ACC112 (cell line): ENCODE measurements around the gene TNFRSF1B.

Source experiments
- H2AFZ ChIP-seq: fragments of 200-600 bp; sonication (generic); one replicate; pipeline ENCODE4 v1.6.0; 2017; ENCODE audit warnings: antibody characterized with exemption, low read length; ENCODE audit not compliant: unreplicated experiment
- H3K27ac ChIP-seq: fragments of 200-600 bp; sonication (generic); 2 replicates; pipeline ENCODE4 v1.5.1; 2014; ENCODE audit warnings: low read depth, mild to moderate bottlenecking, antibody characterized with exemption, low read length, moderate library complexity
- H3K27me3 ChIP-seq: fragments of 200-600 bp; sonication (generic); 2 replicates; pipeline ENCODE4 v1.6.1; 2014; ENCODE audit warnings: mild to moderate bottlenecking, antibody characterized with exemption, low read length, moderate library complexity, mixed read lengths; ENCODE audit not compliant: insufficient read depth
- H3K36me3 ChIP-seq: fragments of 200-600 bp; sonication (generic); 2 replicates; pipeline ENCODE4 v1.6.1; 2016; ENCODE audit warnings: mild to moderate bottlenecking, antibody characterized with exemption, low read length, moderate library complexity, mixed read lengths; ENCODE audit not compliant: insufficient read depth
- H3K4me1 ChIP-seq: fragments of 200-600 bp; sonication (generic); one replicate; pipeline ENCODE4 v1.6.1; 2016; ENCODE audit warnings: low read length, mixed read lengths; ENCODE audit not compliant: insufficient read depth, unreplicated experiment, control insufficient read depth
- H3K4me3 ChIP-seq: fragments of 200-600 bp; sonication (generic); 2 replicates; pipeline ENCODE4 v1.5.1; 2014; ENCODE audit warnings: mild to moderate bottlenecking, low read depth, low read length
- H3K79me2 ChIP-seq: fragments of 200-600 bp; sonication (generic); one replicate; pipeline ENCODE4 v1.6.0; 2016; ENCODE audit warnings: low read length; ENCODE audit not compliant: control insufficient read depth, unreplicated experiment, insufficient read depth

TNFRSF1B gene

GRCh38 chr1:12130466-12131130 is 36.2 kb upstream of the TNFRSF1B start:
- Histone ChIP-seq H2AFZ (no peak overlapping the region), H3K4me3 (no peak overlapping the region), H3K79me2 (no peaks in the 10 kb centered on the region), H3K36me3 (no peaks in the 10 kb centered on the region), H3K4me1 (peaks cover 15% of the 10 kb centered on the region), H3K27me3 (no peaks in the 10 kb centered on the region), H3K27ac (no peak overlapping the region)

- Histone ChIP-seq H3K27ac (peak overlapping the region; percentile 65), H3K4me1 (peaks cover 20% of the 10 kb centered on the region), H3K4me3 (no peak overlapping the region), H3K27me3 (no peaks in the 10 kb centered on the region), H2AFZ (no peak overlapping the region), H3K36me3 (no peaks in the 10 kb centered on the region), H3K79me2 (no peaks in the 10 kb centered on the region)
Observed at GRCh38 chr1:12132078-12132477, 34.7 kb upstream of the TNFRSF1B start.

- peaks cover 20% of the 10 kb centered on the region for H3K4me1 ChIP-seq
Observed at GRCh38 chr1:12134716-12135115, 32.1 kb upstream of the TNFRSF1B start.

GRCh38 chr1:12135612-12136011 is 31.2 kb upstream of the TNFRSF1B start:
- Histone ChIP-seq H3K27ac (peak overlapping the region; percentile 14; the same call in 1 of the 2 replicates), H3K27me3 (no peaks in the 10 kb centered on the region), H2AFZ (no peak overlapping the region), H3K79me2 (no peaks in the 10 kb centered on the region), H3K4me3 (no peak overlapping the region), H3K36me3 (no peaks in the 10 kb centered on the region), H3K4me1 (peaks cover 20% of the 10 kb centered on the region)

More at GRCh38 chr1:12134716-12135115, 32.1 kb upstream of the TNFRSF1B start:
- Histone ChIP-seq H3K79me2 (no peaks in the 10 kb centered on the region), H3K36me3 (no peaks in the 10 kb centered on the region), H2AFZ (no peak overlapping the region), H3K27ac (no peak overlapping the region), H3K4me3 (no peak overlapping the region), H3K27me3 (no peaks in the 10 kb centered on the region)

GRCh38 chr1:12136916-12137610 is 29.7 kb upstream of the TNFRSF1B start:
- H3K27ac ChIP-seq: peak overlapping the region; percentile 43; the same call in 1 of the 2 replicates
- peaks cover 17% of the 10 kb centered on the region for H3K4me1 ChIP-seq
- H3K27me3 ChIP-seq: no peaks in the 10 kb centered on the region
- no peak overlapping the region for H2AFZ ChIP-seq
- no peaks in the 10 kb centered on the region for H3K36me3 ChIP-seq
- H3K79me2 ChIP-seq: no peaks in the 10 kb centered on the region
- no peak overlapping the region for H3K4me3 ChIP-seq

GRCh38 chr1:12138196-12139168 is 28.3 kb upstream of the TNFRSF1B start:
- Histone ChIP-seq H3K27me3 (no peaks in the 10 kb centered on the region), H3K79me2 (no peaks in the 10 kb centered on the region), H3K36me3 (no peaks in the 10 kb centered on the region), H3K4me1 (peaks cover 17% of the 10 kb centered on the region), H2AFZ (no peak overlapping the region), H3K4me3 (no peak overlapping the region), H3K27ac (no peak overlapping the region)

- H3K36me3 ChIP-seq: no peaks in the 10 kb centered on the region
- no peak overlapping the region for H3K27ac ChIP-seq
- H3K4me1 ChIP-seq: peaks cover 25% of the 10 kb centered on the region
- no peaks in the 10 kb centered on the region for H3K79me2 ChIP-seq
- H3K4me3 ChIP-seq: no peak overlapping the region
- no peaks in the 10 kb centered on the region for H3K27me3 ChIP-seq
- no peak overlapping the region for H2AFZ ChIP-seq
Observed at GRCh38 chr1:12140016-12140415, 26.8 kb upstream of the TNFRSF1B start.

- no peaks in the 10 kb centered on the region for H3K79me2 ChIP-seq
- no peaks in the 10 kb centered on the region for H3K27me3 ChIP-seq
- H3K4me1 ChIP-seq: peaks cover 20% of the 10 kb centered on the region
- H3K36me3 ChIP-seq: no peaks in the 10 kb centered on the region
- H3K4me3 ChIP-seq: no peak overlapping the region
- H3K27ac ChIP-seq: no peak overlapping the region
- no peak overlapping the region for H2AFZ ChIP-seq
Observed at GRCh38 chr1:12140515-12141162, 26.2 kb upstream of the TNFRSF1B start.

GRCh38 chr1:12141163-12141850 is 25.5 kb upstream of the TNFRSF1B start:
- Histone ChIP-seq H3K4me3 (no peak overlapping the region), H3K79me2 (no peaks in the 10 kb centered on the region), H3K27ac (no peak overlapping the region), H2AFZ (no peak overlapping the region), H3K4me1 (peaks cover 15% of the 10 kb centered on the region), H3K27me3 (no peaks in the 10 kb centered on the region), H3K36me3 (no peaks in the 10 kb centered on the region)
